Neural cell (in vitro differentiated cells): ENCODE measurements around the gene ZNF639. TPM values are rescaled to one million over a fixed set of nuclear protein-coding genes. Genes with fewer than 3 reads are reported as not detected.

ENCODE experiments used
- H2AFZ ChIP-seq: fragments of 200-600, 300-800 bp; sonication (generic), shearing (Covaris generic); 2 replicates; pipeline ENCODE4 v1.6.0; 2014; ENCODE audit warnings: low read depth, mild to moderate bottlenecking, antibody characterized with exemption, low read length, moderate library complexity
- H3F3A ChIP-seq: fragments of 200-600 bp; shearing (Covaris generic); 2 replicates; pipeline ENCODE4 v1.6.1; 2016; ENCODE audit warnings: mild to moderate bottlenecking, moderate library complexity, mixed read lengths, antibody characterized with exemption, low read length; ENCODE audit not compliant: insufficient read depth, poor library complexity, severe bottlenecking
- H3K27ac ChIP-seq: fragments of 200-600, 300-800 bp; sonication (generic), shearing (Covaris generic); 2 replicates; pipeline ENCODE4 v1.5.1; 2014; ENCODE audit warnings: mild to moderate bottlenecking, low read length, moderate library complexity
- H3K27me3 ChIP-seq: fragments of 300-800, 200-600 bp; sonication (generic), shearing (Covaris generic); 2 replicates; pipeline ENCODE4 v1.6.0; 2014; ENCODE audit warnings: mild to moderate bottlenecking, low read depth, low read length, moderate library complexity; ENCODE audit not compliant: insufficient read depth
- H3K36me3 ChIP-seq: fragments of 300-800, 200-600 bp; sonication (generic), shearing (Covaris generic); 2 replicates; pipeline ENCODE4 v1.5.1; 2014; ENCODE audit warnings: mild to moderate bottlenecking, antibody characterized with exemption, low read length, moderate library complexity; ENCODE audit not compliant: insufficient read depth
- H3K4me2 ChIP-seq: fragments of 300-800, 200-600 bp; sonication (generic), shearing (Covaris generic); 2 replicates; pipeline ENCODE4 v1.6.0; 2014; ENCODE audit warnings: mild to moderate bottlenecking, low read length
- H3K4me3 ChIP-seq: fragments of 300-800, 200-600 bp; sonication (generic), shearing (Covaris generic); 2 replicates; pipeline ENCODE4 v1.5.1; 2014; ENCODE audit warnings: mild to moderate bottlenecking, low read length, moderate library complexity
- H3K79me2 ChIP-seq: fragments of 200-600 bp; shearing (Covaris generic); replicated peaks from 2 replicates; pipeline ENCODE4 v1.6.0; 2014; ENCODE audit warnings: mild to moderate bottlenecking, low read length, moderate library complexity; ENCODE audit not compliant: insufficient read depth
- H3K9ac ChIP-seq: fragments of 300-800, 200-600 bp; sonication (generic), shearing (Covaris generic); 2 replicates; pipeline ENCODE4 v1.6.1; 2016; ENCODE audit warnings: mild to moderate bottlenecking, low read length, mixed read lengths
- H3K9me2 ChIP-seq: fragments of 200-600 bp; shearing (Covaris generic); 2 replicates; pipeline ENCODE4 v1.6.1; 2016; ENCODE audit warnings: mild to moderate bottlenecking, low read length, mixed read lengths; ENCODE audit not compliant: insufficient read depth
- H3K9me3 ChIP-seq: fragments of 200-600, 300-800 bp; sonication (generic), shearing (Covaris generic); 2 replicates; pipeline ENCODE4 v1.6.1; 2016; ENCODE audit warnings: mild to moderate bottlenecking, mixed run types, low read length, moderate library complexity, mixed read lengths
- H4K20me1 ChIP-seq: fragments of 200-600 bp; shearing (Covaris generic); 2 replicates; pipeline ENCODE4 v1.6.1; 2016; ENCODE audit warnings: mild to moderate bottlenecking, mixed run types; ENCODE audit not compliant: insufficient read depth
- EP300 ChIP-seq: fragments of 450-650 bp; conservative IDR thresholded peaks from 2 replicates; pipeline ENCODE4 v1.6.1; 2014; ENCODE audit warnings: antibody characterized with exemption, mild to moderate bottlenecking, moderate library complexity; ENCODE audit not compliant: poor library complexity, severe bottlenecking
- EZH2 ChIP-seq: fragments of 200-600, 300-800 bp; shearing (Covaris generic), sonication (generic); IDR thresholded peaks from 2 replicates; pipeline ENCODE4 v1.6.1; 2014; ENCODE audit warnings: antibody characterized with exemption, low read length, borderline replicate concordance, mild to moderate bottlenecking; ENCODE audit not compliant: insufficient read depth, poor library complexity, severe bottlenecking
- MXI1 ChIP-seq: fragments of 450-650 bp; conservative IDR thresholded peaks from 2 replicates; pipeline ENCODE4 v1.6.1; 2014; ENCODE audit warnings: antibody characterized with exemption, mild to moderate bottlenecking; ENCODE audit not compliant: poor library complexity, severe bottlenecking
- POLR2AphosphoS5 ChIP-seq: IDR thresholded peaks from 2 replicates; pipeline ENCODE4 v1.6.1; 2012
- RAD21 ChIP-seq: fragments of 450-650 bp; conservative IDR thresholded peaks from 2 replicates; pipeline ENCODE4 v1.6.1; 2014; ENCODE audit warnings: antibody characterized with exemption, mild to moderate bottlenecking, moderate library complexity
- SMC3 ChIP-seq: fragments of 450-650 bp; conservative IDR thresholded peaks from 2 replicates; pipeline ENCODE4 v1.6.1; 2014; ENCODE audit warnings: antibody characterized with exemption, mild to moderate bottlenecking, moderate library complexity; ENCODE audit not compliant: poor library complexity
- TAF1 ChIP-seq: IDR thresholded peaks from 2 replicates; pipeline ENCODE4 v1.6.1; 2012; ENCODE audit warnings: low read depth
- polyA plus RNA-seq: library from polyadenylated mRNA; depleted of rRNA; stranded (reverse); fragments of >200 nt; gene quantifications from 2 replicates; pipeline ENCODE4 v1.2.3, GENCODE V29; 2014
- TF ChIP-seq, protein P1 (sequence below): IDR thresholded peaks from 2 replicates; pipeline ENCODE4 v1.6.1; 2012; ENCODE audit warnings: borderline replicate concordance
- TF ChIP-seq, protein P2 (sequence below): fragments of 450-650 bp; IDR thresholded peaks from 2 replicates; pipeline ENCODE4 v1.5.1; 2014; ENCODE audit warnings: antibody characterized with exemption, mild to moderate bottlenecking, moderate library complexity; ENCODE audit not compliant: poor library complexity, severe bottlenecking

ZNF639 gene
- polyA plus RNA-seq, 1 donor from 2014 or later = 100 TPM

DNA sequence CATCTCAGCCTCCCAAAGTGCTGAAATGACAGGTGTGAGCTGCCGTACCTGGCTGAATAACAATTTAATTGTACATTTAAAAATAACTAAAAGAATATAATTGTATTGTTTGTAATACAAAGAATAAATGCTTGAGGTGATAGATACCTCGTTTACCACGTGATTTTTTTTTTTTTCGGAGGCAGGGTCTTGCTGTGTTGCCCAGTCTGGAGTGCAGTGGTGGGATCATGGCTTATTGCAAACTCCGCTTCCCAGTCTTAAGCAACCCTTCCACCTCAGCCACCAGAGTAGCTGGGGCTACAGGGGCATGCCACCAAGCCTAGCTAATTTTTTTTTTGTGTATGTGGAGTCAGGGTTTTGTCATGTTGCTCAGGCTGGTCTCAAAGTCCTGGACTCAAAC lies 40.5 kb downstream of the ZNF639 start:
- H2AFZ ChIP-seq = no peak overlapping the region
- no peaks in the 10 kb centered on the region for H4K20me1 ChIP-seq
- H3K36me3 ChIP-seq = no peaks in the 10 kb centered on the region

DNA sequence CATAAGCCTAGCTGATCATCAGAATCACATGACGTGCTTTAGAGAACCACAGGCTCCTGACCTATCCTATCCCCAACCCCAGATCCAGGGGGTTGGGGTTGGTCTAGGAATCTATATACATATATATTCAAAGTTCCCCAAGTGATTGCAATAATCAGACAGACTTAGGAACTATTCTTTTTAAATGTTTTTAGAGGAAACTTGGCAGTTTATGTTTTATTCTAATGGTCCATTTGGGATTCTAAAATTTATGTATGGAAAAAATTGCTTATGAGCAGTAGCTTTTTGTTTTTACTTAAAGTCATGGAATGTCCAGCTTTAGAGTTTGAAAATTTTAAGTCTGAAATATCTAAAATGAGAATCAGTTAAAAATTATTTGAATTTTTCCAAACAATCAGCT lies 46.8 kb downstream of the ZNF639 start:
- Histone ChIP-seq H3K9me3 (no peaks in the 10 kb centered on the region), H4K20me1 (no peaks in the 10 kb centered on the region), H2AFZ (no peak overlapping the region), H3K36me3 (no peaks in the 10 kb centered on the region), H3K4me2 (no peak overlapping the region), H3K9me2 (no peaks in the 10 kb centered on the region), H3K79me2 (no peaks in the 10 kb centered on the region), H3K9ac (no peak overlapping the region), H3K27me3 (no peaks in the 10 kb centered on the region), H3K27ac (no peak overlapping the region), H3K4me3 (no peak overlapping the region), H3F3A (no peaks in the 10 kb centered on the region)
- TF ChIP-seq TAF1 (no peak), RAD21 (no peak), POLR2AphosphoS5 (no peak), EP300 (no peak), MXI1 (no peak), EZH2 (no peak), SMC3 (no peak)
- TF ChIP-seq, protein P1, sequence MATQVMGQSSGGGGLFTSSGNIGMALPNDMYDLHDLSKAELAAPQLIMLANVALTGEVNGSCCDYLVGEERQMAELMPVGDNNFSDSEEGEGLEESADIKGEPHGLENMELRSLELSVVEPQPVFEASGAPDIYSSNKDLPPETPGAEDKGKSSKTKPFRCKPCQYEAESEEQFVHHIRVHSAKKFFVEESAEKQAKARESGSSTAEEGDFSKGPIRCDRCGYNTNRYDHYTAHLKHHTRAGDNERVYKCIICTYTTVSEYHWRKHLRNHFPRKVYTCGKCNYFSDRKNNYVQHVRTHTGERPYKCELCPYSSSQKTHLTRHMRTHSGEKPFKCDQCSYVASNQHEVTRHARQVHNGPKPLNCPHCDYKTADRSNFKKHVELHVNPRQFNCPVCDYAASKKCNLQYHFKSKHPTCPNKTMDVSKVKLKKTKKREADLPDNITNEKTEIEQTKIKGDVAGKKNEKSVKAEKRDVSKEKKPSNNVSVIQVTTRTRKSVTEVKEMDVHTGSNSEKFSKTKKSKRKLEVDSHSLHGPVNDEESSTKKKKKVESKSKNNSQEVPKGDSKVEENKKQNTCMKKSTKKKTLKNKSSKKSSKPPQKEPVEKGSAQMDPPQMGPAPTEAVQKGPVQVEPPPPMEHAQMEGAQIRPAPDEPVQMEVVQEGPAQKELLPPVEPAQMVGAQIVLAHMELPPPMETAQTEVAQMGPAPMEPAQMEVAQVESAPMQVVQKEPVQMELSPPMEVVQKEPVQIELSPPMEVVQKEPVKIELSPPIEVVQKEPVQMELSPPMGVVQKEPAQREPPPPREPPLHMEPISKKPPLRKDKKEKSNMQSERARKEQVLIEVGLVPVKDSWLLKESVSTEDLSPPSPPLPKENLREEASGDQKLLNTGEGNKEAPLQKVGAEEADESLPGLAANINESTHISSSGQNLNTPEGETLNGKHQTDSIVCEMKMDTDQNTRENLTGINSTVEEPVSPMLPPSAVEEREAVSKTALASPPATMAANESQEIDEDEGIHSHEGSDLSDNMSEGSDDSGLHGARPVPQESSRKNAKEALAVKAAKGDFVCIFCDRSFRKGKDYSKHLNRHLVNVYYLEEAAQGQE = no peak
- TF ChIP-seq, protein P2, sequence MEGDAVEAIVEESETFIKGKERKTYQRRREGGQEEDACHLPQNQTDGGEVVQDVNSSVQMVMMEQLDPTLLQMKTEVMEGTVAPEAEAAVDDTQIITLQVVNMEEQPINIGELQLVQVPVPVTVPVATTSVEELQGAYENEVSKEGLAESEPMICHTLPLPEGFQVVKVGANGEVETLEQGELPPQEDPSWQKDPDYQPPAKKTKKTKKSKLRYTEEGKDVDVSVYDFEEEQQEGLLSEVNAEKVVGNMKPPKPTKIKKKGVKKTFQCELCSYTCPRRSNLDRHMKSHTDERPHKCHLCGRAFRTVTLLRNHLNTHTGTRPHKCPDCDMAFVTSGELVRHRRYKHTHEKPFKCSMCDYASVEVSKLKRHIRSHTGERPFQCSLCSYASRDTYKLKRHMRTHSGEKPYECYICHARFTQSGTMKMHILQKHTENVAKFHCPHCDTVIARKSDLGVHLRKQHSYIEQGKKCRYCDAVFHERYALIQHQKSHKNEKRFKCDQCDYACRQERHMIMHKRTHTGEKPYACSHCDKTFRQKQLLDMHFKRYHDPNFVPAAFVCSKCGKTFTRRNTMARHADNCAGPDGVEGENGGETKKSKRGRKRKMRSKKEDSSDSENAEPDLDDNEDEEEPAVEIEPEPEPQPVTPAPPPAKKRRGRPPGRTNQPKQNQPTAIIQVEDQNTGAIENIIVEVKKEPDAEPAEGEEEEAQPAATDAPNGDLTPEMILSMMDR = no peak

More for the DNA sequence above, 40.5 kb downstream of the ZNF639 start:
- H3F3A ChIP-seq = no peaks in the 10 kb centered on the region
- no peaks in the 10 kb centered on the region for H3K79me2 ChIP-seq
- no peak overlapping the region for H3K4me2 ChIP-seq
- TF ChIP-seq MXI1 = no peak
- TF ChIP-seq RAD21 = no peak
- TF ChIP-seq SMC3 = no peak
- TF ChIP-seq, protein P2 = no peak
- TF ChIP-seq TAF1 = no peak
- no peak for TF ChIP-seq EZH2
- TF ChIP-seq POLR2AphosphoS5 = no peak
- no peak for TF ChIP-seq EP300
- H3K9me3 ChIP-seq = no peaks in the 10 kb centered on the region
- no peaks in the 10 kb centered on the region for H3K27me3 ChIP-seq
- H3K9me2 ChIP-seq = no peaks in the 10 kb centered on the region
- H3K27ac ChIP-seq = no peak overlapping the region
- H3K9ac ChIP-seq = no peak overlapping the region
- H3K4me3 ChIP-seq = no peak overlapping the region
